HG03175 (cell line): ENCODE measurements around the gene NPIPB5.
"Not testable (repeated sequence)": the region's sequence is repeated elsewhere in the genome, so short reads cannot be mapped to it uniquely, and the experiment has no call there.

ENCODE experiments used
- ATAC-seq: cut with Tn5 transposase; IDR thresholded peaks from one replicate; pipeline ENCODE4 v1.9.1; 2021; ENCODE audit warnings: mild to moderate bottlenecking, moderate library complexity; ENCODE audit not compliant: unreplicated experiment

The NPIPB5 gene

DNA sequence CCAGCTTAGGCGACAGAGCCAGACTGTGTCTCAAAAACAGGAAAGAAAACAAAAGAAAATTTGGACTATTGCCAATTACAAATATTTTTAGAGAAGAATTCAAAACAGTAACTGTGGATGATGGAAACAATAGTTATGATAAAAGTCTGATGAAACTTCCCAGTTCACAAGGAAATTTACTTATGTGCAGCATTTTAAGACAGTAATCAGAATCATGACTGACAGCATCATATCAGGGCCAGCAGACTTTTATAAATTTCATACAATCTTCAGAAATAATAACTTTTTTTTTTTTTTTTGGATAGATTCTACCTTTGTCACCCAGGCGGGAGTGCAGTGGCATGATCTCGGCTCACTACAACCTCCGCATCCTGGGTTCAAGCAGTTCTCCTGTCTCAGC, at the start of gene NPIPB5:
Gene NPIPB5 (plus strand): TSS at position 301 of the 400 bp plus-strand sequence. CDS start 2,911 bp downstream, outside the sequence.
- not testable (repeated sequence) for ATAC-seq

DNA sequence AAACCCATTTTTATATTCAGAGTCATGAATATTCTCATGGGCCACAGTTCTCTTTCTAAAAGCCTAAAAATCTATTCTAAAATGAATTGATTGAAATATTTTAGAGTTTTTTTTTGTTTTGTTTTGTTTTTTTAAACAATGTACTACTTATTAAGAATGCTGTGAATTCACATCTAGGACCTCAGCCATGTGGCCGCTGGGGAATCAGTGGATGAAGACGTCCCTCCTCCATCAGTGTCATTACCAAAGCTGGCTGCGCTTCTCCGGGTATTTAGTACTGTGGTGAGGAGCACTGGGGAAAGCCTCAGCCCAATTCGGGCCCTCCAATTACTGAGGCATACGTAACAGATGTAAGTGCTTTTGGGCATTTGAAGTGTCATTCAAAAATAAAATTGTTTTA, 41.8 kb upstream of the NPIPB5 start:
- ATAC-seq: not testable (repeated sequence)

DNA sequence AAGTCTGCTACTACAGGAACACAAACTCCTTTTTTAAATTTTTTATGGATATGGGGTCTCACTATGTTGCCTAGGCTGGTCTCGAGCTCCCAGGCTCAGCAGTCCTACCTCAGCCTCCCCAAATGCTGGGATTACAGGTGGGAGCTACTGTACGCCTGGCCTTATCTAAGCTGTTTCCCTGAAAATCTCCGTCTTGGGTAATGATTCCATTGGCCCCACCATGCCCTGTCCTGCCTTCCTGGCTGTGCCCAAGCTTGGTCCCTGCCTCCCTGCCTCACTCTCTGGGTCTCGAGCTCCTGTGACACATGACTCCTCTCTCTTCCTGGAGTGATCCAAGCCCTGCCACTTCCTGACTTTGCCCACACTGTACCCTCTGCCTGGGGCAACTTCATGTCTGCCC, 27.3 kb downstream of the NPIPB5 start:
- not testable (repeated sequence) for ATAC-seq

DNA sequence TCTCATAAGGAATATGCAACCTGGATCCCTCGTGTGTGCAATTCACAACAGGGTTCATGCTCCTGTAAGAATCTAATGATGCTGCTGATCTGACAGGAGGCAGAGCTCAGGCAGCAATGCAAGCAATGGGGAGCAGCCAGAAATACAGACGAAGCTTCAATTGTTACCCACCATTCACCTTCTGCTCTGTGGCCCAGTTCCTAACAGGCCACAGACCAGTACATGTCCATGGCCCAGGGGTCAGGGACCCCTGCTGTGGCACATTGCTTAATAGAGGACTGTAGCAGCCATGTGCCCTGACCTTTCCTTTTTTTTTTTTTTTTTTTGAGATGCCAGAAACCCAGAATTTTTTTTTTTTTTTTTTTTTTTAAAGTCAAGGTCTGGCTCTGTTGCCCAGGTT, 34.1 kb downstream of the NPIPB5 start:
- ATAC-seq: not testable (repeated sequence)

DNA sequence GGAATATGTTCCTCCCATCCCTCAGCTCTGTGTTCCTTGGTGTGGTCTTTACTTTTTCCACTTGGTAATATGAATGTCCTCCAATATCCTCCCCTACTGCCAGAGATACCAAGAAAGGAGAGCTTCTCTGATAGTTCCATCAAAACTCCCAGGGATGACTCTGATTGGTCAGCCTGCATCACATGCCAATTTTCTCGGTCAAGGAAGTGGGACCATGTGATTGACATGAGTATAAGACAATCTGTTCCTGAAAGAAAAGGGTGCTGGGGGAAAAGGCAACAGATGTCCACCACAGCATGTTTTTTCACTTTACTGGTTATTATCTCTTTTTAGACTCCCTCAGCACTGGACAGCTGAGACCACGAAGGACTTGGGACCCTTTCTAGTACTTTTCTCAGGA, 35.9 kb downstream of the NPIPB5 start:
- not testable (repeated sequence) for ATAC-seq

DNA sequence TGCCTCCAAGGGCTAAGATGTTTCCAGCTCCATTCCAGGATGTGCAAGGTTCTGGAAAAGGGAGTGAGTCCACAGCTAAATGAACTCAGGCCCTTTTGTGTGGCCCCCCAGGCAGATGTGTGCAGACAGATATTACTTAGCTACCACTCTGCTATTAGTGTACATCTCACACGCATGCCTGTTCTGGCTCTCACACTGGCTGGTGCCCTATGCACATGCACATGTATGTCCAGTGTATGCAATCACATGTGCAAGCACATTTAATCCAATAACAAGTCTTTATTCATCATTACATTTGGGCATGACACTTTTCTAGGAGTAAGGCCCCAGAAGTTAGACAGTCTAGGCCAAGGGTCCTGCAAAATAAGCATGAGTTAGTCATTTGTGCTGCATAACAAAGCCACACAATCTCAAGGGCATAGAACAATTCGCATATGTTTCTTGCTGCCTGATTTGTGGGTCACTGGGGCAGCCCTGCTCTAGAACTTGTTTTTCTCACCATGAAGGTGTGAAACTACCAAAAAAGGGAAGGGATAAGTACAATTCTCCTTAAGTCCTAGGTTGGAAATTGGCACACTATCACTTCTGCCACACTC, 36.6 kb downstream of the NPIPB5 start:
- not testable (repeated sequence) for ATAC-seq

DNA sequence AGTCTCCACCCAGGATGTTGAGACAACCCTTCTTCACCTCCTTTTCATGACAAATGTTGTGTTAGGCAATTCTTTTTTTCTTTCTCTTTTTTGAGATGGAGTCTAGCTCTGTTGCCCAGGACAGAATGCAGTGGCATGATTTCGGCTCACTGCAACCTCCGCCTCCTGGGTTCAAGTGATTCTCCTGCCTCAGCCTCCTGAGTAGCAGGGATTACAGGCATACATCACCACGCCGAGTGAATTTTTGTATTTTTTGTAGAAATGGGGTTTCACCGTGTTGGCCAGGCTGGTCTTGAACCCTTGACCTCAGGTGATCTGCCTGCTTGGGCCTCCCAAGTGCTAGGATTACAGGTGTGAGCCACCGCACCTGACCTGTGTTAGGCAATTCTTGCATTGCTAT, 39.2 kb downstream of the NPIPB5 start:
- ATAC-seq: not testable (repeated sequence)

DNA sequence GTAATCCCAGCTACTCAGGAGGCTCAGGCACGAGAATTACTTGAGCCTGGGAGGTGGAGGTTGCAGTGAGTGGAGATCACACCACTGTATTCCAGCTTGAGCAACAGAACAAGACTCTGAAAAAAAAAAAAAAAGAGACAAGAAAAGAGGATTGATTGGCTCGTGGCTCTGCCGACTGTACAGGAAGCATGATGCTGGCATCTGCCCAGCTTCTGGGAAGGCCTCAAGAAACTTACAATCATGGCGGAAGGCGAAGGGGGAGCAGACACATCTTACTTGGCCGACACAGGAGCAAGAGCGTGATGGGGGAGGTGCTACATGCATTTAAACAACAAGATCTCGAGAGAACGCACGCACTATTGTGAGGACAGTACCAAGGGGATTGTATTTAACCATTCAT, 40.5 kb downstream of the NPIPB5 start:
- ATAC-seq: not testable (repeated sequence)

DNA sequence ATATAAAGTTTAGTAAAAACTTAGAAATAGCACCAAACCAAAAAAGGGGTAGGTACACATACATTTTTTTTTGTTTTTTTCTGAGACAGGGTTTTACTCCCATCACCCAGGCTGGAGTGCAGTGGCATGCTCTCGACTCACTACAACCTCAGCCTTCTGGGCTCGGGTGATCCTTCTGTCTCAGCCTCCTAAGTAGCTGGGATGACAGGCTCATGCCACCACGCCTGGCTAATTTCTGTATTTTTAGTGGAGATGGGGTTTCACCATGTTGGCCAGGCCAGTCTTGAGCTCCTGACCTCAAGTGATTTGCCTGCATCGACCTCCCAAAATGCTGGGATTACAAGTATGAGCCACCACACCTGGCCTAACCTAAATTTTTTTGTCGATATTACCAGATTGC, 41.0 kb downstream of the NPIPB5 start:
- ATAC-seq: not testable (repeated sequence)

DNA sequence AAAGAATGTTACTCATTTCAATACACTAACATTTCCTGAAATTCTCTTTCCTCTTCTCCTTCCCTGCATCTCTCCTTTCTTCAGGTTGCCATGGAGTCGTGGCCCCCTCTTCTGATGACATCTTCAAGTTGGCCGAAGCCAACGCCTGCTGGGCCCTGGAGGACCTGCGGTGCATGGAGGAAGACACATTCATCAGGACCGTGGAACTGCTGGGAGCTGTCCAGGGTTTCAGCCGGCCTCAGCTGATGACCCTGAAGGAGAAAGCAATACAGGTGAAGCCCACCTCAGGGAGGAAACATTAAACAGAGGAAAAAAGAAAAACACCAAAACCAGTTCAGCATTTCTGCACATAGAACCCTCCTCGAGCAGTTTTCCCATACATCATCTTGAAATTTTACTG, 46.1 kb downstream of the NPIPB5 start:
- not testable (repeated sequence) for ATAC-seq
